Kidney (tissue), 14 donors: ENCODE measurements around the gene PODXL2. TPM values are rescaled to one million over a fixed set of nuclear protein-coding genes. Genes with fewer than 3 reads are reported as not detected.

ENCODE experiments used
- DNase-seq, 5 donors: peaks; one replicate each; pipeline ENCODE4 v3.0.0-alpha.2; 2013 to 2020
- FAIRE-seq: peaks from 2 replicates; lab custom pipeline; 2012; peaks lifted over from hg19 to GRCh38; lab: Jason Lieb, UNC
- H3K27ac ChIP-seq, 2 donors: one replicate each; pipeline ENCODE4 v1.7.0; 2013; ENCODE audit warnings: low read depth in 2 of 2, low read length in 2 of 2, inconsistent platforms in 1 of 2
- H3K27me3 ChIP-seq: one replicate; pipeline ENCODE4 v1.7.1; 2013; ENCODE audit warnings: low read length, inconsistent platforms; ENCODE audit not compliant: control insufficient read depth, insufficient read depth
- H3K36me3 ChIP-seq, 3 donors: one replicate each; pipeline versions ENCODE4 v1.7.0 to v1.7.1; 2013; ENCODE audit warnings: low read length in 3 of 3, control low read depth in 1 of 3, inconsistent platforms in 1 of 3; ENCODE audit not compliant: insufficient read depth in 3 of 3, control insufficient read depth in 2 of 3
- H3K4me1 ChIP-seq, 3 donors: one replicate each; pipeline versions ENCODE4 v1.7.0 to v1.7.1; 2013; ENCODE audit warnings: low read length in 3 of 3, inconsistent platforms in 1 of 3, low read depth in 1 of 3; ENCODE audit not compliant: control insufficient read depth in 2 of 3, insufficient read depth in 2 of 3
- H3K4me3 ChIP-seq, 3 donors: one replicate each; pipeline versions ENCODE4 v1.7.0 to v1.8.1; 2013; ENCODE audit warnings: low read length in 3 of 3, control low read depth in 1 of 3, inconsistent platforms in 1 of 3
- H3K9ac ChIP-seq, 3 donors: one replicate each; pipeline versions ENCODE4 v1.7.0 to v1.7.1; 2013; ENCODE audit warnings: low read length in 3 of 3, control low read depth in 1 of 3, inconsistent platforms in 1 of 3
- H3K9me3 ChIP-seq, 3 donors: one replicate each; pipeline versions ENCODE4 v1.7.0 to v1.7.1; 2013; ENCODE audit warnings: low read length in 3 of 3, control low read depth in 1 of 3, inconsistent platforms in 1 of 3; ENCODE audit not compliant: control insufficient read depth in 2 of 3, insufficient read depth in 1 of 3
- CTCF ChIP-seq: IDR thresholded peaks from 3 replicates; pipeline ENCODE4 v1.5.1; 2012; ENCODE audit warnings: mild to moderate bottlenecking, moderate library complexity, borderline replicate concordance; ENCODE audit not compliant: insufficient read depth; ENCODE audit errors: extremely low read depth
- intact Hi-C: fragments of 100-400 bp; cut with DNase I; formaldehyde crosslinking; loops from one replicate; pipeline ENCODE4 v1.11.1; 2022
- polyA plus RNA-seq: library from polyadenylated mRNA; stranded (reverse); fragments of 350-450 nt; fragmentation: Illumina TruSeq; extraction: RNeasy Lipid Tissue Mini Kit (QIAGEN cat#74804); gene quantifications from one replicate; pipeline ENCODE4 v1.2.3, GENCODE V29; 2014; ENCODE audit warnings: low read depth, low replicate concordance; ENCODE audit not compliant: insufficient read depth
- total RNA-seq: library from RNA; stranded (reverse); fragmentation: NEBNext Ultra II Directional; extraction: Animal tissue kit (Norgen Biotek cat#: 25700); gene quantifications from one replicate; pipeline ENCODE4 v1.2.1, GENCODE V29; 2021
- donor health status: control.
- donor health status: control.
- donor health status: control.
- donor health status: control.
- donor health status: control.
- donor health status: DM: yes; HTN: yes; CAD: no.
- donor health status: Normal renal cell carcinoma (clear cell type).

Gene PODXL2
- total and polyA plus RNA-seq, 2 donors from 2014 or later, result 7.4 to 10.5 TPM

- Histone ChIP-seq H3K4me1 (no peaks in the 10 kb centered on the region), H3K9me3 (no peaks in the 10 kb centered on the region), H3K9ac (no peak overlapping the region), H3K27me3 (no peaks in the 10 kb centered on the region), H3K36me3 (peaks cover 0 to 8% (median 3%) of the 10 kb centered on the region in 3 donors), H3K27ac (no peak overlapping the region), H3K4me3 (no peak overlapping the region)
- DNase-seq (peak in 1 of 5 donors; percentile 48), FAIRE-seq (no peak)
- intact Hi-C loops, result no loop called here
- no peak for TF ChIP-seq CTCF
Measured at GRCh38 chr3:127614928-127615589, 13.9 kb upstream of the PODXL2 start.

GRCh38 chr3:127615631-127616305 is 13.2 kb upstream of the PODXL2 start:
- H3K4me1 ChIP-seq, result no peaks in the 10 kb centered on the region
- H3K9ac ChIP-seq, result no peak overlapping the region
- no peak overlapping the region for H3K27ac ChIP-seq
- FAIRE-seq, result no peak
- intact Hi-C loops, result no loop called here
- H3K4me3 ChIP-seq, result no peak overlapping the region
- no peak for TF ChIP-seq CTCF
- peak in 1 of 5 donors; percentile 7 for DNase-seq
- no peaks in the 10 kb centered on the region for H3K9me3 ChIP-seq
- H3K27me3 ChIP-seq, result no peaks in the 10 kb centered on the region
- peaks cover 0 to 7% (median 6%) of the 10 kb centered on the region in 3 donors for H3K36me3 ChIP-seq

- H3K27ac ChIP-seq, result no peak overlapping the region
- no peaks in the 10 kb centered on the region for H3K9me3 ChIP-seq
- FAIRE-seq (no peak), DNase-seq (peak in 1 of 5 donors; percentile 47)
- TF ChIP-seq CTCF, result no peak
- peaks cover 0 to 10% (median 6%) of the 10 kb centered on the region in 3 donors for H3K36me3 ChIP-seq
- no peak overlapping the region for H3K9ac ChIP-seq
- no peaks in the 10 kb centered on the region for H3K4me1 ChIP-seq
- H3K27me3 ChIP-seq, result no peaks in the 10 kb centered on the region
- H3K4me3 ChIP-seq, result no peak overlapping the region
- intact Hi-C loops, result no loop called here
Measured at GRCh38 chr3:127616836-127617605, 12.0 kb upstream of the PODXL2 start.
